NCI-H2107 treated with DMSO at 0.1 percent for 48 hours (cell line): ENCODE results near the gene KSR2.

Experiments
- DNase-seq: peaks from one replicate; lab custom pipeline; 2025; ENCODE audit not compliant: unreplicated experiment; lab: John Stamatoyannopoulos, UW

Gene KSR2

GRCh38 chr12:117506333-117506732, 462.5 kb downstream of the KSR2 start:
- no peak for DNase-seq

GRCh38 chr12:117502633-117503032, 466.2 kb downstream of the KSR2 start:
- DNase-seq, result no peak

- DNase-seq, result no peak
These were observed 466.6 kb downstream of the KSR2 start for GRCh38 chr12:117502233-117502632.

- no peak for DNase-seq
These were observed 467.5 kb downstream of the KSR2 start for GRCh38 chr12:117501076-117501869.

- DNase-seq, result no peak
These were observed 468.9 kb downstream of the KSR2 start for GRCh38 chr12:117499759-117500485.

- DNase-seq, result no peak
These were observed 469.9 kb downstream of the KSR2 start for GRCh38 chr12:117498880-117499279.

- no peak for DNase-seq
These were observed 470.5 kb downstream of the KSR2 start for GRCh38 chr12:117498256-117498655.

GRCh38 chr12:117497407-117497806, 471.4 kb downstream of the KSR2 start:
- DNase-seq, result no peak

- DNase-seq, result peak; percentile 83
These were observed 473.7 kb downstream of the KSR2 start for GRCh38 chr12:117494833-117495655.

GRCh38 chr12:117491711-117492110, 477.1 kb downstream of the KSR2 start:
- no peak for DNase-seq

- no peak for DNase-seq
These were observed 478.7 kb downstream of the KSR2 start for GRCh38 chr12:117490130-117490529.

GRCh38 chr12:117489671-117490070, 479.1 kb downstream of the KSR2 start:
- DNase-seq, result no peak

- no peak for DNase-seq
These were observed 481.7 kb downstream of the KSR2 start for GRCh38 chr12:117486840-117487659.

- DNase-seq, result peak; percentile 97
These were observed 482.6 kb downstream of the KSR2 start for GRCh38 chr12:117485984-117486839.

- peak; percentile 25 for DNase-seq
These were observed 483.9 kb downstream of the KSR2 start for GRCh38 chr12:117484901-117485300.

GRCh38 chr12:117483501-117483900, 485.3 kb downstream of the KSR2 start:
- no peak for DNase-seq

GRCh38 chr12:117481470-117481869, 487.3 kb downstream of the KSR2 start:
- no peak for DNase-seq

GRCh38 chr12:117476341-117476740, 492.4 kb downstream of the KSR2 start:
- DNase-seq, result no peak

- no peak for DNase-seq
These were observed 494.9 kb downstream of the KSR2 start for GRCh38 chr12:117473856-117474255.

- DNase-seq, result no peak
These were observed 495.8 kb downstream of the KSR2 start for GRCh38 chr12:117472983-117473382.
